GM12878 (cell line): ENCODE data around the gene HOXD13. TPM values are rescaled to one million over a fixed set of nuclear protein-coding genes. Genes with fewer than 3 reads are reported as not detected.

Experiments used
- ATAC-seq: fragments of 200-7000 bp; cut with Tn5 transposase; 3 replicates; pipeline ENCODE4 v1.9.1; 2020; ENCODE audit warnings: mild to moderate bottlenecking, moderate library complexity
- BruUV-seq: library from RNA; stranded (reverse); fragments of 400-500 nt; replicated peaks from 2 replicates; lab custom pipeline; 2021; lab: Mats Ljungman, UMichigan
- CTCF ChIA-PET: fragments of 300-600 bp; sonication (Branson Sonifier 250); formaldehyde crosslinking; extraction: SDS; loops from one replicate; lab custom pipeline; 2021; ENCODE audit warnings: inconsistent platforms; lab: Yijun Ruan, JAX
- POLR2A ChIA-PET: fragments of 350-600 bp; formaldehyde crosslinking; extraction: SDS; loops from one replicate; lab custom pipeline; 2021; ENCODE audit warnings: inconsistent platforms; lab: Charles Lee
- RAD21 ChIA-PET: fragments of 300-600 bp; sonication (Branson Sonifier 250); formaldehyde crosslinking; loops from one replicate; lab custom pipeline; 2023; ENCODE audit warnings: antibody characterized with exemption; ENCODE audit not compliant: unreplicated experiment; lab: Charles Lee
- SMC1A ChIA-PET: fragments of 300-600 bp; sonication (Branson Sonifier 250); formaldehyde crosslinking; loops from one replicate; lab custom pipeline; 2023; ENCODE audit not compliant: unreplicated experiment, uncharacterized antibody; lab: Charles Lee
- DNase-seq: peaks from one replicate; pipeline ENCODE4 v3.0.0-alpha.2; 2011; ENCODE audit warnings: low read depth, low spot score
- FAIRE-seq: peaks from 3 replicates; lab custom pipeline; 2011; peaks lifted over from hg19 to GRCh38; lab: Jason Lieb, UNC
- H2AFZ ChIP-seq: 2 replicates; pipeline ENCODE4 v1.6.0; 2011; ENCODE audit warnings: low read depth, low read length, control low read depth; ENCODE audit not compliant: control insufficient read depth
- H3K27ac ChIP-seq: 2 replicates; pipeline ENCODE4 v1.5.1; 2011; ENCODE audit warnings: control low read depth; ENCODE audit not compliant: control insufficient read depth, insufficient read depth
- H3K27me3 ChIP-seq, 2 experiments: replicated peaks in 1 of 2; 2 replicates each; pipeline versions ENCODE4 v1.6.0 to v1.6.1; 2011; ENCODE audit warnings: low read length in 1 of 2; ENCODE audit not compliant: control insufficient read depth in 2 of 2, insufficient read depth in 2 of 2
- H3K36me3 ChIP-seq, 2 experiments: 2 replicates each; pipeline ENCODE4 v1.5.1; 2011; ENCODE audit warnings: low read length in 1 of 2; ENCODE audit not compliant: control insufficient read depth in 2 of 2, insufficient read depth in 2 of 2
- H3K4me1 ChIP-seq: 2 replicates; pipeline ENCODE4 v1.6.1; 2011; ENCODE audit warnings: mild to moderate bottlenecking, low read length, moderate library complexity, mixed read lengths; ENCODE audit not compliant: control insufficient read depth, insufficient read depth
- H3K4me2 ChIP-seq: 2 replicates; pipeline ENCODE4 v1.6.0; 2011; ENCODE audit warnings: control low read depth; ENCODE audit not compliant: control insufficient read depth, insufficient read depth
- H3K4me3 ChIP-seq: fragments of 200-600 bp; sonication (generic); 2 replicates; pipeline ENCODE4 v1.5.1; 2016
- H3K79me2 ChIP-seq: 2 replicates; pipeline ENCODE4 v1.6.0; 2011; ENCODE audit warnings: low read length; ENCODE audit not compliant: control insufficient read depth, insufficient read depth
- H3K9ac ChIP-seq: 2 replicates; pipeline ENCODE4 v1.8.0; 2011; ENCODE audit warnings: low read length, control low read depth, mixed read lengths; ENCODE audit not compliant: control insufficient read depth, insufficient read depth
- H3K9me3 ChIP-seq: replicated peaks from 3 replicates; pipeline ENCODE4 v1.5.1; 2011; ENCODE audit warnings: mild to moderate bottlenecking, low read length; ENCODE audit not compliant: control insufficient read depth, insufficient read depth
- H4K20me1 ChIP-seq: 2 replicates; pipeline ENCODE4 v1.6.0; 2011; ENCODE audit not compliant: control insufficient read depth, insufficient read depth
- ATF7 ChIP-seq: fragments of 450-650 bp; IDR thresholded peaks from 2 replicates; pipeline ENCODE4 v1.6.1; 2016; ENCODE audit warnings: low read depth, mild to moderate bottlenecking
- CREB1 ChIP-seq: IDR thresholded peaks from 2 replicates; pipeline ENCODE4 v1.6.1; 2012; ENCODE audit warnings: low read depth, mild to moderate bottlenecking, inconsistent platforms
- E2F4 ChIP-seq: IDR thresholded peaks from 2 replicates; pipeline ENCODE4 v1.6.1; 2012; ENCODE audit warnings: low read depth, low read length, improper control_type of control experiment
- PAX8 ChIP-seq: fragments of 450-650 bp; IDR thresholded peaks from 2 replicates; pipeline ENCODE4 v1.6.1; 2017; ENCODE audit warnings: mild to moderate bottlenecking, moderate library complexity
- ZBTB11 ChIP-seq: fragments of 450-650 bp; formaldehyde crosslinking; IDR thresholded peaks from 2 replicates; pipeline ENCODE4 v1.5.0; 2022; ENCODE audit warnings: mild to moderate bottlenecking, missing genetic modification characterization
- WGBS: methylation state at CpG from one replicate; pipeline ENCODE4 v1.1.6; 2016; ENCODE audit warnings: low lambda C conversion rate; ENCODE audit not compliant: insufficient replicate concordance, insufficient coverage; ENCODE audit errors: missing lambda C conversion rate; 5-methylcytosine and 5-hydroxymethylcytosine counted together
- in situ Hi-C: fragments of 300-500 bp; cut with MboI; formaldehyde crosslinking; loops from 9 replicates; pipeline ENCODE4 v1.14.3; 2018; ENCODE audit warnings: mixed read lengths
- intact Hi-C: fragments of 100-400 bp; cut with micrococcal nuclease; formaldehyde crosslinking; loops from one replicate; pipeline ENCODE4 v1.14.2; 2022; ENCODE audit not compliant: unreplicated experiment
- polyA plus RNA-seq, 11 experiments: library from polyadenylated mRNA; depleted of rRNA in 4 of 11; unstranded in 6 of 11; stranded (reverse) in 5 of 11; fragments of >200 nt; fragmentation: Nextera tagmentation in 4 of 11; fragmentation: Illumina TruSeq in 1 of 11; extraction: Ambion mirVana in 4 of 11; extraction: Trizol in 1 of 11; gene quantifications; 1 replicate in 1 of 11; 2 replicates in 10 of 11; pipeline versions ENCODE4 v1.2.1 to v1.2.3, GENCODE V29; 2011 to 2016; ENCODE audit warnings: inconsistent platforms in 2 of 11, missing spikeins in 2 of 11, low read depth in 1 of 11
- total RNA-seq, 4 experiments: library from RNA; depleted of rRNA in 3 of 4; stranded (reverse); fragments of >200 nt in 3 of 4; fragmentation: Illumina TruSeq in 1 of 4; extraction: Trizol in 1 of 4; gene quantifications; 2 replicates each; pipeline versions ENCODE4 v1.2.1 to v1.2.3, GENCODE V29; 2013 to 2021
- TF ChIP-seq, protein P1 (sequence below): IDR thresholded peaks from 2 replicates; pipeline ENCODE4 v1.6.1; 2011; ENCODE audit warnings: mild to moderate bottlenecking, low read depth, low read length, moderate library complexity; ENCODE audit not compliant: insufficient replicate concordance

The HOXD13 gene
- total and polyA plus RNA-seq, 10 of the 15 experiments (the other 5 are each of a cell fraction or from before 2014, with no cell fraction given), result not detected

- TF ChIP-seq ZBTB11 (CRISPR knock-in tag), result no peak
Observed at GRCh38 chr2:176140513-176141317, 48.2 kb downstream of the HOXD13 start (continued).

DNA sequence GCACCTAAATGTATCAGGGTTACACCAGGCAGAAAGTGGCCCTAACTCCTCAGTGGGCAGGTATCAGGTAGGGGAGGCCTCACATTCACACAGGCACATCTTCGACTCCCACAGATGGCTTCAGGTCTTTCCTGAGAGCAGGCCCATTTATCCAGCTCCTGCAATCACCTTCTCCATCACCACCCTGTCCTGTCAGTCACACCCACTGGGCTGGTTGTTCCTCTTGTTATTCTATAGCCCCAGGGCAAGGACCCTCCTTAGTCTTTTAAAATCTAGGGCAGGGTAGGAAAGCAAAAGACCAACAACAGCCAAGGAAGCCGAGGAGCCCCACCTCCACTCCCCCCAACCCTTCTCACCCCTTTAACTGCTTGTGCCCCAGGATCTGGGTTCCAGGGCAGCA, 49.8 kb downstream of the HOXD13 start:
- Histone ChIP-seq H3K79me2 (no peaks in the 10 kb centered on the region), H3K4me3 (no peak overlapping the region), H3K27me3 (peaks cover 4 to 17% of the 10 kb centered on the region in 2 experiments), H3K27ac (no peak overlapping the region), H3K4me1 (no peaks in the 10 kb centered on the region), H2AFZ (no peak overlapping the region), H3K4me2 (no peak overlapping the region), H3K9me3 (no peaks in the 10 kb centered on the region; the same call in 2 of the 3 replicates), H4K20me1 (no peaks in the 10 kb centered on the region), H3K9ac (no peak overlapping the region), H3K36me3 (no peaks in the 10 kb centered on the region)
- in situ Hi-C loops (loop anchor here (5.0 to 25.0 kb wide), 3 partner anchors 315 to 1195 kb away; no protein-coding TSS in a partner anchor), intact Hi-C loops (loop anchor here (5.0 kb wide), 2 partner anchors 240 to 1005 kb away; no protein-coding TSS in a partner anchor)
- ChIA-PET SMC1A (interaction anchor here (1.4 to 4.6 kb wide), 3 partner anchors 10 to 412 kb away, joined by 4 to 34 read pairs (median 25); no protein-coding TSS in a partner anchor), CTCF (interaction anchor here (0.5 to 8.6 kb wide), 7 partner anchors 312 to 1007 kb away, joined by 3 to 157 read pairs (median 12); no protein-coding TSS in a partner anchor), POLR2A (no interaction called here), RAD21 (interaction anchor here (1.3 to 5.9 kb wide), 3 partner anchors 313 to 510 kb away, joined by 3 to 103 read pairs (median 16); no protein-coding TSS in a partner anchor)
- ATAC-seq, result no peak
- FAIRE-seq, result no peak
- BruUV-seq, result no TSS peak
- WGBS, result 23% methylated on average over 2 of the region's 2 CpGs
- no peak for DNase-seq
- no peak for TF ChIP-seq ZBTB11 (CRISPR knock-in tag)
- no peak for TF ChIP-seq E2F4
- no peak for TF ChIP-seq CREB1
- TF ChIP-seq, protein P1, sequence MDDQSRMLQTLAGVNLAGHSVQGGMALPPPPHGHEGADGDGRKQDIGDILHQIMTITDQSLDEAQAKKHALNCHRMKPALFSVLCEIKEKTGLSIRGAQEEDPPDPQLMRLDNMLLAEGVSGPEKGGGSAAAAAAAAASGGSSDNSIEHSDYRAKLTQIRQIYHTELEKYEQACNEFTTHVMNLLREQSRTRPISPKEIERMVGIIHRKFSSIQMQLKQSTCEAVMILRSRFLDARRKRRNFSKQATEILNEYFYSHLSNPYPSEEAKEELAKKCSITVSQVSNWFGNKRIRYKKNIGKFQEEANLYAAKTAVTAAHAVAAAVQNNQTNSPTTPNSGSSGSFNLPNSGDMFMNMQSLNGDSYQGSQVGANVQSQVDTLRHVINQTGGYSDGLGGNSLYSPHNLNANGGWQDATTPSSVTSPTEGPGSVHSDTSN, result no peak
- TF ChIP-seq PAX8, result no peak
- no peak for TF ChIP-seq ATF7
